ENCODE measurements around the gene SMIM35. TPM values are rescaled to one million over a fixed set of nuclear protein-coding genes. Genes with fewer than 3 reads are reported as not detected.
A peak's percentile ranks its signal among the peaks of the same experiment; 100 is the strongest.

The SMIM35 gene
- total RNA-seq, 2 experiments from 2014 or later: 2.2 to 2.4 TPM

- POLR2A ChIA-PET: interaction anchor here (1.6 to 1.7 kb wide), 2 partner anchors 9 to 39 kb away, joined by 4 to 8 read pairs; no protein-coding TSS in a partner anchor
- DNase-seq (no peak), ATAC-seq (no peak)
- CTCF ChIA-PET: interaction anchor here (0.9 to 7.3 kb wide), 10 partner anchors 10 to 234 kb away, joined by 3 to 44 read pairs (median 3); partner anchors contain the start of gene IL10RA
- H3K4me1 Mint-ChIP-seq (ENCODE audit: low read depth): peaks cover 82% of the 10 kb centered on the region
- H3K36me3 Mint-ChIP-seq (ENCODE audit: low read depth): peaks cover 16% of the 10 kb centered on the region
- H3K9me3 Mint-ChIP-seq (ENCODE audit: insufficient read depth): peaks cover 6% of the 10 kb centered on the region
- peak overlapping the region; percentile 30 for H3K27ac Mint-ChIP-seq
- H3K27me3 Mint-ChIP-seq (ENCODE audit: low read depth): no peaks in the 10 kb centered on the region
- H3K4me3 Mint-ChIP-seq: peak overlapping the region; percentile 22
Measured at GRCh38 chr11:118042141-118042540, 44.6 kb downstream of the SMIM35 start.

GRCh38 chr11:118033443-118033842 is 53.3 kb downstream of the SMIM35 start:
- ATAC-seq: no peak
- peaks cover 38% of the 10 kb centered on the region for H3K4me1 Mint-ChIP-seq (ENCODE audit: low read depth)
- POLR2A ChIA-PET: no interaction called here

GRCh38 chr11:118028626-118029025 is 58.1 kb downstream of the SMIM35 start:
- ATAC-seq: no peak
- Mint-ChIP-seq H3K4me3 (no peak overlapping the region), H3K36me3 (ENCODE audit: low read depth) (peaks cover 7% of the 10 kb centered on the region), H3K27me3 (ENCODE audit: low read depth) (no peaks in the 10 kb centered on the region), H3K27ac (peak overlapping the region; percentile 37), H3K4me1 (ENCODE audit: low read depth) (peaks cover 26% of the 10 kb centered on the region), H3K9me3 (ENCODE audit: insufficient read depth) (peaks cover 7% of the 10 kb centered on the region)
- no peak for DNase-seq
- ChIA-PET POLR2A (no interaction called here), CTCF (interaction anchor here (0.9 to 1.6 kb wide), 3 partner anchors 13 to 206 kb away, joined by 3 to 4 read pairs (median 4); no protein-coding TSS in a partner anchor)

More at GRCh38 chr11:118033443-118033842, 53.3 kb downstream of the SMIM35 start:
- H3K27ac Mint-ChIP-seq: peak overlapping the region; percentile 44
- no peak for DNase-seq
- peaks cover 6% of the 10 kb centered on the region for H3K9me3 Mint-ChIP-seq (ENCODE audit: insufficient read depth)
- H3K27me3 Mint-ChIP-seq (ENCODE audit: low read depth): no peaks in the 10 kb centered on the region
- no peak overlapping the region for H3K4me3 Mint-ChIP-seq
- CTCF ChIA-PET: interaction anchor here (1.4 kb wide), 1 partner anchor 20 kb away, joined by 6 read pairs; no protein-coding TSS in a partner anchor
- peaks cover 4% of the 10 kb centered on the region for H3K36me3 Mint-ChIP-seq (ENCODE audit: low read depth)

- ATAC-seq (no peak), DNase-seq (no peak)
- peaks cover 10% of the 10 kb centered on the region for H3K36me3 Mint-ChIP-seq (ENCODE audit: low read depth)
- H3K4me3 Mint-ChIP-seq: no peak overlapping the region
- peaks cover 7% of the 10 kb centered on the region for H3K9me3 Mint-ChIP-seq (ENCODE audit: insufficient read depth)
- H3K27ac Mint-ChIP-seq: no peak overlapping the region
- ChIA-PET CTCF (no interaction called here), POLR2A (no interaction called here)
- no peaks in the 10 kb centered on the region for H3K27me3 Mint-ChIP-seq (ENCODE audit: low read depth)
- H3K4me1 Mint-ChIP-seq (ENCODE audit: low read depth): peaks cover 21% of the 10 kb centered on the region
Measured at GRCh38 chr11:118027694-118028093, 59.1 kb downstream of the SMIM35 start.

- ATAC-seq: no peak
Measured at GRCh38 chr11:118021146-118021545, 65.6 kb downstream of the SMIM35 start.

GRCh38 chr11:118018401-118018800 is 68.4 kb downstream of the SMIM35 start:
- peaks cover 36% of the 10 kb centered on the region for H3K9me3 Mint-ChIP-seq (ENCODE audit: insufficient read depth)
- CTCF ChIA-PET: interaction anchor here (1.6 kb wide), 1 partner anchor 35 kb away, joined by 5 read pairs; no protein-coding TSS in a partner anchor
- ATAC-seq: no peak
- H3K27ac Mint-ChIP-seq: no peak overlapping the region
- no peak overlapping the region for H3K4me3 Mint-ChIP-seq
- H3K4me1 Mint-ChIP-seq (ENCODE audit: low read depth): peaks cover 51% of the 10 kb centered on the region
- peaks cover 58% of the 10 kb centered on the region for H3K36me3 Mint-ChIP-seq (ENCODE audit: low read depth)
- POLR2A ChIA-PET: no interaction called here
- no peaks in the 10 kb centered on the region for H3K27me3 Mint-ChIP-seq (ENCODE audit: low read depth)
- no peak for DNase-seq

More at GRCh38 chr11:118021146-118021545, 65.6 kb downstream of the SMIM35 start:
- CTCF ChIA-PET: interaction anchor here (0.9 to 1.8 kb wide), 7 partner anchors 14 to 198 kb away, joined by 3 to 6 read pairs (median 3); no protein-coding TSS in a partner anchor
- Mint-ChIP-seq H3K36me3 (ENCODE audit: low read depth) (peaks cover 48% of the 10 kb centered on the region), H3K4me3 (no peak overlapping the region), H3K4me1 (ENCODE audit: low read depth) (peaks cover 26% of the 10 kb centered on the region), H3K27me3 (ENCODE audit: low read depth) (no peaks in the 10 kb centered on the region), H3K9me3 (ENCODE audit: insufficient read depth) (peaks cover 35% of the 10 kb centered on the region), H3K27ac (no peak overlapping the region)
- DNase-seq: no peak
- POLR2A ChIA-PET: interaction anchor here (1.0 to 3.1 kb wide), 3 partner anchors 13 to 27 kb away, joined by 3 to 10 read pairs (median 4); no protein-coding TSS in a partner anchor

GRCh38 chr11:118017631-118018315 is 69.0 kb downstream of the SMIM35 start:
- DNase-seq (no peak), ATAC-seq (no peak)
- H3K27ac Mint-ChIP-seq: peak overlapping the region; percentile 26
- H3K4me3 Mint-ChIP-seq: no peak overlapping the region
- ChIA-PET POLR2A (no interaction called here), CTCF (interaction anchor here (1.6 kb wide), 1 partner anchor 35 kb away, joined by 5 read pairs; no protein-coding TSS in a partner anchor)
- H3K36me3 Mint-ChIP-seq (ENCODE audit: low read depth): peaks cover 62% of the 10 kb centered on the region
- no peaks in the 10 kb centered on the region for H3K27me3 Mint-ChIP-seq (ENCODE audit: low read depth)
- H3K4me1 Mint-ChIP-seq (ENCODE audit: low read depth): peaks cover 55% of the 10 kb centered on the region
- peaks cover 36% of the 10 kb centered on the region for H3K9me3 Mint-ChIP-seq (ENCODE audit: insufficient read depth)

- ChIA-PET CTCF (interaction anchor here (5.5 kb wide), 1 partner anchor 36 kb away, joined by 26 read pairs; no protein-coding TSS in a partner anchor), POLR2A (interaction anchor here (2.7 kb wide), 1 partner anchor 19 kb away, joined by 15 read pairs; no protein-coding TSS in a partner anchor)
- Mint-ChIP-seq H3K4me1 (ENCODE audit: low read depth) (peaks cover 62% of the 10 kb centered on the region), H3K27me3 (ENCODE audit: low read depth) (no peaks in the 10 kb centered on the region), H3K27ac (peak overlapping the region; percentile 91), H3K36me3 (ENCODE audit: low read depth) (peaks cover 65% of the 10 kb centered on the region), H3K4me3 (no peak overlapping the region), H3K9me3 (ENCODE audit: insufficient read depth) (peaks cover 36% of the 10 kb centered on the region)
- ATAC-seq (no peak), DNase-seq (no peak)
Measured at GRCh38 chr11:118017111-118017510, 69.7 kb downstream of the SMIM35 start.

GRCh38 chr11:118016104-118016503 is 70.7 kb downstream of the SMIM35 start:
- H3K4me3 Mint-ChIP-seq: peak overlapping the region; percentile 64
- H3K4me1 Mint-ChIP-seq (ENCODE audit: low read depth): peaks cover 72% of the 10 kb centered on the region
- no peaks in the 10 kb centered on the region for H3K27me3 Mint-ChIP-seq (ENCODE audit: low read depth)
- DNase-seq (no peak), ATAC-seq (peak; percentile 35)
- peaks cover 65% of the 10 kb centered on the region for H3K36me3 Mint-ChIP-seq (ENCODE audit: low read depth)
- H3K9me3 Mint-ChIP-seq (ENCODE audit: insufficient read depth): peaks cover 36% of the 10 kb centered on the region
- ChIA-PET CTCF (interaction anchor here (0.8 to 5.5 kb wide), 18 partner anchors 8 to 208 kb away, joined by 3 to 26 read pairs (median 5); partner anchors contain the start of gene IL10RA), POLR2A (interaction anchor here (0.7 to 5.4 kb wide), 12 partner anchors 9 to 326 kb away, joined by 3 to 46 read pairs (median 6); partner anchors contain the start of genes CD3D and IL10RA)
- peak overlapping the region; percentile 91 for H3K27ac Mint-ChIP-seq

GRCh38 chr11:118015385-118015841 is 71.3 kb downstream of the SMIM35 start:
- peak; percentile 69 for DNase-seq
- ChIA-PET POLR2A (interaction anchor here (0.7 to 5.4 kb wide), 13 partner anchors 9 to 327 kb away, joined by 3 to 46 read pairs (median 6); partner anchors contain the start of genes CD3D and IL10RA), CTCF (interaction anchor here (0.8 to 5.5 kb wide), 19 partner anchors 8 to 208 kb away, joined by 3 to 26 read pairs (median 5); partner anchors contain the start of gene IL10RA)
- Mint-ChIP-seq H3K27me3 (ENCODE audit: low read depth) (no peaks in the 10 kb centered on the region), H3K4me1 (ENCODE audit: low read depth) (peaks cover 79% of the 10 kb centered on the region), H3K9me3 (ENCODE audit: insufficient read depth) (peaks cover 31% of the 10 kb centered on the region), H3K27ac (peak overlapping the region; percentile 91), H3K36me3 (ENCODE audit: low read depth) (peaks cover 65% of the 10 kb centered on the region), H3K4me3 (peak overlapping the region; percentile 64)
- peak; percentile 74 for ATAC-seq

GRCh38 chr11:118014022-118014421 is 72.7 kb downstream of the SMIM35 start:
- peaks cover 61% of the 10 kb centered on the region for H3K36me3 Mint-ChIP-seq (ENCODE audit: low read depth)
- ChIA-PET CTCF (interaction anchor here (0.8 to 5.5 kb wide), 4 partner anchors 12 to 63 kb away, joined by 3 to 26 read pairs (median 12); no protein-coding TSS in a partner anchor), POLR2A (interaction anchor here (3.7 to 5.4 kb wide), 2 partner anchors 12 to 26 kb away, joined by 21 to 28 read pairs; partner anchors contain the start of gene IL10RA)
- no peak for DNase-seq
- H3K27ac Mint-ChIP-seq: peak overlapping the region; percentile 91
- peaks cover 93% of the 10 kb centered on the region for H3K4me1 Mint-ChIP-seq (ENCODE audit: low read depth)
- no peak for ATAC-seq
- H3K9me3 Mint-ChIP-seq (ENCODE audit: insufficient read depth): peaks cover 22% of the 10 kb centered on the region
- no peaks in the 10 kb centered on the region for H3K27me3 Mint-ChIP-seq (ENCODE audit: low read depth)
- H3K4me3 Mint-ChIP-seq: no peak overlapping the region

Data from activated CD8-positive, alpha-beta T cell treated with anti-CD3 and anti-CD28 coated beads, Interleukin-2, amount 10 ng/mL, durations not matched to agents 7 days and 5 days (primary cell).